H1 (cell line): Measurements from ENCODE around the gene TENT4A. TPM values are rescaled to one million over a fixed set of nuclear protein-coding genes. Genes with fewer than 3 reads are reported as not detected.

Source experiments
- BCL11A ChIP-seq, 2 experiments: IDR thresholded peaks; one replicate each; pipeline ENCODE4 v1.6.1; 2011; ENCODE audit warnings: low read depth in 2 of 2, low read length in 2 of 2, mild to moderate bottlenecking in 2 of 2
- BRCA1 ChIP-seq: IDR thresholded peaks from 2 replicates; pipeline ENCODE4 v1.6.1; 2012; ENCODE audit warnings: low read depth, low read length, improper control_type of control experiment
- MAFK ChIP-seq: IDR thresholded peaks from 2 replicates; pipeline ENCODE4 v1.6.1; 2012; ENCODE audit warnings: low read depth, mild to moderate bottlenecking, improper control_type of control experiment, low read length
- PHF8 ChIP-seq: fragments of 200-600 bp; sonication (generic); conservative IDR thresholded peaks from 2 replicates; pipeline ENCODE4 v1.7.1; 2012; ENCODE audit warnings: low read depth, mild to moderate bottlenecking, inconsistent platforms, low read length, moderate library complexity
- POLR2A ChIP-seq, 2 experiments: IDR thresholded peaks; 1 replicate in 1 of 2; 2 replicates in 1 of 2; pipeline ENCODE4 v1.6.1; 2011; ENCODE audit warnings: low read depth in 2 of 2, low read length in 2 of 2, mild to moderate bottlenecking in 2 of 2; ENCODE audit errors: control extremely low read depth in 1 of 2
- SP4 ChIP-seq: IDR thresholded peaks from 2 replicates; pipeline ENCODE4 v1.6.1; 2012; ENCODE audit warnings: low read length, inconsistent platforms
- ZNF274 ChIP-seq: IDR thresholded peaks from 2 replicates; pipeline ENCODE4 v1.7.0; 2012; ENCODE audit warnings: low read length, borderline replicate concordance; ENCODE audit errors: extremely low read depth
- polyA plus RNA-seq, 7 experiments: library from polyadenylated mRNA; depleted of rRNA in 3 of 7; stranded (reverse) in 5 of 7; unstranded in 2 of 7; fragments of >200 nt in 5 of 7; fragments of 200-250 nt in 2 of 7; gene quantifications; 1 replicate in 5 of 7; 2 replicates in 1 of 7; 4 replicates in 1 of 7; pipeline versions ENCODE4 v1.2.1 to v1.2.3, GENCODE V29; 2011 to 2013; ENCODE audit warnings: missing spikeins in 2 of 7, mixed read lengths in 2 of 7
- total RNA-seq: library from RNA; stranded (reverse); fragmentation: NEBNext Ultra II Directional; extraction: Animal tissue kit (Norgen Biotek cat#: 25700); gene quantifications from 2 replicates; pipeline ENCODE4 v1.2.1, GENCODE V29; 2021
- TF ChIP-seq, protein P1 (sequence below), 3 experiments: IDR thresholded peaks; 1 replicate in 2 of 3; 2 replicates in 1 of 3; pipeline versions ENCODE4 v1.5.1 to v1.6.1; 2011; ENCODE audit warnings: low read length in 3 of 3, mild to moderate bottlenecking in 3 of 3, inconsistent platforms in 2 of 3, low read depth in 1 of 3, moderate library complexity in 1 of 3; ENCODE audit not compliant: insufficient read depth in 1 of 3; ENCODE audit errors: control extremely low read depth in 1 of 3
- TF ChIP-seq, protein P2 (sequence below): IDR thresholded peaks from 2 replicates; pipeline ENCODE4 v1.6.1; 2012; ENCODE audit warnings: inconsistent platforms

Gene TENT4A
- total and polyA plus RNA-seq, 2 of the 8 experiments (the other 6 are each of a cell fraction or from before 2014, with no cell fraction given) = 8.9 to 25.1 TPM

DNA sequence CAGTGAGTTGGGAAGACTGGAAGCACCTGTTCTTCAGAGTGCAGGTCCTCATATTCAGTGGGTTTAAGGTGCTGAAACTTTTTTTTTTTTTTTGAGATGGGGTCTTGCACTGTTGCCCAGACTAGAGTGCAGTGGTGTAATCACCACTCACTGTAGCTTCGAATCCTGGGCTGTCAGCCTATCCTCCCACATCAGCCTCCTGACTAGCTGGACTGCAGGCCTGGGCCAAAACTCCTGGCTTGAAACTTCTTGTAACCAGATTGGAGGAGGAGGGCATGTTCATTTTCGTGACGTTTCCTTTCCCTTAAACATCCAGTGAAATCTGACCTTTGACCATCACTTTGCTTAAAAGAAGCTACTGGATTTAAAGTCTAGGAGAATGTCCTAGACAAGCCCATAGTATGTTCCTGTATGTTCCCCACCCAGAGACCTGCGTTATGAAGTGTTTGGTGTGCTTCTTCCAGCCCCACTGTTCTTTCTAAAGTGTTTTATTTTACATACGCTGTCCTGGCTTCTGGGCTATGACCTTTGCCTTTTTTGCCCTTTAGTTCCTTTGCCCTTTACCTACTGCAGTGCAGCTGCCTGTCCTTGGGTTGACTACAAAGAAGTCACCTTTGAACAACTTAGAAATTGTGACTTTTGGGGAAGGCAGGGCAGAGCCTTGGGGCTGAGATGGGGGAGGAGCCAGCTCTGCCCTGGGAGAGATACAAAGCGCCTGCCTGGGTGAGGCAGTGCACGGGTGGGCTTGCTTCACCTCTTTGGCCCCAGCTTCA is 18.4 kb downstream of the TENT4A start (continued):
- TF ChIP-seq, protein P1, sequence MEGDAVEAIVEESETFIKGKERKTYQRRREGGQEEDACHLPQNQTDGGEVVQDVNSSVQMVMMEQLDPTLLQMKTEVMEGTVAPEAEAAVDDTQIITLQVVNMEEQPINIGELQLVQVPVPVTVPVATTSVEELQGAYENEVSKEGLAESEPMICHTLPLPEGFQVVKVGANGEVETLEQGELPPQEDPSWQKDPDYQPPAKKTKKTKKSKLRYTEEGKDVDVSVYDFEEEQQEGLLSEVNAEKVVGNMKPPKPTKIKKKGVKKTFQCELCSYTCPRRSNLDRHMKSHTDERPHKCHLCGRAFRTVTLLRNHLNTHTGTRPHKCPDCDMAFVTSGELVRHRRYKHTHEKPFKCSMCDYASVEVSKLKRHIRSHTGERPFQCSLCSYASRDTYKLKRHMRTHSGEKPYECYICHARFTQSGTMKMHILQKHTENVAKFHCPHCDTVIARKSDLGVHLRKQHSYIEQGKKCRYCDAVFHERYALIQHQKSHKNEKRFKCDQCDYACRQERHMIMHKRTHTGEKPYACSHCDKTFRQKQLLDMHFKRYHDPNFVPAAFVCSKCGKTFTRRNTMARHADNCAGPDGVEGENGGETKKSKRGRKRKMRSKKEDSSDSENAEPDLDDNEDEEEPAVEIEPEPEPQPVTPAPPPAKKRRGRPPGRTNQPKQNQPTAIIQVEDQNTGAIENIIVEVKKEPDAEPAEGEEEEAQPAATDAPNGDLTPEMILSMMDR (IDR thresholded peaks at IDR 0.05; ENCODE audit: control extremely low read depth in 1 of 3, insufficient read depth in 1 of 3, low read depth in 1 of 3, low read length in 3 of 3) = no peak
- no peak for TF ChIP-seq BCL11A (IDR thresholded peaks at IDR 0.05; ENCODE audit: low read depth in 2 of 2, low read length in 2 of 2)
- TF ChIP-seq, protein P2, sequence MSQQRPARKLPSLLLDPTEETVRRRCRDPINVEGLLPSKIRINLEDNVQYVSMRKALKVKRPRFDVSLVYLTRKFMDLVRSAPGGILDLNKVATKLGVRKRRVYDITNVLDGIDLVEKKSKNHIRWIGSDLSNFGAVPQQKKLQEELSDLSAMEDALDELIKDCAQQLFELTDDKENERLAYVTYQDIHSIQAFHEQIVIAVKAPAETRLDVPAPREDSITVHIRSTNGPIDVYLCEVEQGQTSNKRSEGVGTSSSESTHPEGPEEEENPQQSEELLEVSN = no peak
- TF ChIP-seq POLR2A (IDR thresholded peaks at IDR 0.05; ENCODE audit: control extremely low read depth in 1 of 2, low read depth in 2 of 2, low read length in 2 of 2) = no peak
- no peak for TF ChIP-seq MAFK
- TF ChIP-seq SP4 = no peak
- no peak for TF ChIP-seq ZNF274
- no peak for TF ChIP-seq BRCA1
- TF ChIP-seq PHF8 = no peak
